HG03558 (cell line): Measurements from ENCODE around the gene ADAMTSL2.

Source experiments
- ATAC-seq: cut with Tn5 transposase; IDR thresholded peaks from one replicate; pipeline ENCODE4 v1.9.1; 2021; ENCODE audit warnings: moderate number of reproducible peaks; ENCODE audit not compliant: unreplicated experiment; ENCODE audit errors: extremely low read depth

Gene ADAMTSL2

GRCh38 chr9:133569891-133570690 is 35.6 kb downstream of the ADAMTSL2 start:
- ATAC-seq = no peak

- no peak for ATAC-seq
Measured at GRCh38 chr9:133570691-133571080, 36.2 kb downstream of the ADAMTSL2 start.

GRCh38 chr9:133571391-133571890 is 36.9 kb downstream of the ADAMTSL2 start:
- no peak for ATAC-seq

GRCh38 chr9:133571896-133572595 is 37.5 kb downstream of the ADAMTSL2 start:
- ATAC-seq = no peak

- no peak for ATAC-seq
Measured at GRCh38 chr9:133572821-133573361, 38.4 kb downstream of the ADAMTSL2 start.

GRCh38 chr9:133573791-133574515 is 39.4 kb downstream of the ADAMTSL2 start:
- ATAC-seq = no peak

GRCh38 chr9:133574771-133575170 is 40.3 kb downstream of the ADAMTSL2 start:
- ATAC-seq = no peak

GRCh38 chr9:133575186-133576030 is 40.9 kb downstream of the ADAMTSL2 start:
- no peak for ATAC-seq

GRCh38 chr9:133576031-133576874 is 41.7 kb downstream of the ADAMTSL2 start:
- no peak for ATAC-seq

- no peak for ATAC-seq
Measured at GRCh38 chr9:133576875-133577736, 42.6 kb downstream of the ADAMTSL2 start.

GRCh38 chr9:133577737-133578112 is 43.2 kb downstream of the ADAMTSL2 start:
- ATAC-seq = no peak

GRCh38 chr9:133578524-133579441 is 44.3 kb downstream of the ADAMTSL2 start:
- ATAC-seq = no peak

GRCh38 chr9:133579601-133580418 is 45.3 kb downstream of the ADAMTSL2 start:
- ATAC-seq = no peak

- ATAC-seq = no peak
Measured at GRCh38 chr9:133580419-133580738, 45.9 kb downstream of the ADAMTSL2 start.

GRCh38 chr9:133581011-133581410 is 46.5 kb downstream of the ADAMTSL2 start:
- ATAC-seq = no peak
